Measurements from ENCODE around the gene VPS54.
"Not testable (repeated sequence)": the region's sequence is repeated elsewhere in the genome, so short reads cannot be mapped to it uniquely, and the experiment has no call there.

The VPS54 gene

GRCh38 chr2:63992061-63992685, 27.1 kb downstream of the VPS54 start:
- no peak for DNase-seq

DNA sequence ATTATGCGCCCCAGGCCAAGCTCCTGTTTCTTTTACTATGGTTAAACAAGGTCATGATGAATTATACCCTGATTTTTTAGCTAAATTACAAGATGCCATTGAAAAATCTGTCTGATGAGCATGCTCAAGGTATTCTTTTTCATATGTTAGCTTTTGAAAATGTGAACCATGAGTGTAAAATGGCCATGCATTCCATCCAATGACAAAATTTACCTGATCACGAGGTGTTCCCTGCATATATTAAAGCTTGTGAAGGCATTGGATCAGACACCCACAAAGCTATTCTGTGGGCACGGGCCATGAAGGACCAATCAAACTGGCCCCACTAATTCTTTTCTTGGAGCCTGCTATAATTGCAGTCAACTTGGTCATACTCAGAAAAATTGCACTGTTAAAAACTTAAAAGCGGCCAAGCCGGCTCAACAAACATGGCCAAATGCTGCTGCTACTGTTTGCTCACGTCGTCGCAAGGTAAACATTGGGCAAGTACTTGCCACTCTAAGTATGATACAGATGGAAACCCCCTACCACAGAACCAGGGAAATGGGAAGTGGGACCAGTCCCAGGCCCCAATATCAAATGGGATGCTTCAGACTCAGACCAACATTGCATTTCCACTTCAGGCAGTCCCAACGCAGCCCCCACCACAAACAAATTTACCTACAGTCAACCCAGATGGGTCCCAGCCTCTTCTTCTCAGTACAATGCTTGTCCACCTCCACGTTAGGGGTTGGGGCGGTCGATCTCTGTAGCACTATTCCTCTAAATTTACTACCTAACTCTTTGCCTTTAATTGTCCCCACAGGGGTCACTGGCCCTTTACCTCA, 27.8 kb downstream of the VPS54 start:
- not testable (repeated sequence) for DNase-seq

DNA sequence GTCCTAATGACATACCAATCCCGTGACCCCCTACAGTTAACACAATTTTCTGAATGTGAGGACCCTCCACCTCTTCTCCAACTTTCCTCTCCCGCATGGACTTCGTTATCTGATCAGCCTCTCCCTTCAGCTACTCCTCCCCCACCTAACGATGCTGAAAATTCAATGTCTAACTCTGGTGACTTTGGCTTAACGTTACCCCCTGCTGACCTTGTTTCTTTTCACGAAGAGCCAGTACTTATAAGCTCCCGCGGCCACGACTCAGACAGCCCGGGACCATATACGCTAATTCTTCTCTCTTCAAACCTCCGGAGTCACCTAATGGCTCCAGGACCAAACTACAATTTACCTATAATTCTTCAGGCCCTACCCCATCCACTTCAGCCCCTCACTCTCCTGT, 29.2 kb downstream of the VPS54 start:
- DNase-seq: no peak

- DNase-seq: not testable (repeated sequence)
These were observed 30.3 kb downstream of the VPS54 start for GRCh38 chr2:63988842-63989436.

DNA sequence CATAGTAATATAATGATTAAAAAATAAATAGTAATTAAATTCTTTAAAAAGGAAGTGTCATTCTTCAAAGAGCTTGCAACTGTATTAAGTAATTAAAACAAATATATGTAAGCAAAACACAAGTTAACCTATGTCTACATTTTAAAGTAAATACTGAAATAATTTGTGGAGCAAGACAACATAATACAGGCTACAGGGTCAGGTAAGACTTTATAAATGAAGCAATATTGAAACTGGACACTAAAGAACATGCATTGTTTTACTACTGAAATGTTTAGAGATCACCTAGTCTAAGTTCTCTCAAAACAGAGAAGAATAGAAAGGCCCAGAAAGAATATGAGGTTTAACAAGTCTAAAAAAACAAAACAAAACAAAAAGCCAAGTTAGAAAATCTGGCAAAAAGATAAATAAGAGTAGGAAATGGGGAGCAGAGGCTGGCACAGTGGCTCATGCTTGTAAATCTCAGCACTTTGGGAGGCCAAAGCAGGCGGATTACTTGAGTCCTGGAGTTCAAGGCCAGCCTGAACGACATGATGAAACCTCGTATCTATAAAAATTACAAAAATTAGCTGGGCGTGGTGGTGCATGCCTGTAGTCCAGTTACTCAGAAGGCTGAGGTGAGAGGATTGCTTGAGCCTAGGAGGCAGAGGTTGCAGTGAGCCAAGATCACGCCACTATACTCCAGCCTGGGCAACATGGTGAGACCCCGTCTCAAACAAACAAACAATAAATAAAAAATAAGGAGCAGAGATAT, 34.4 kb downstream of the VPS54 start:
- DNase-seq: no peak

- no peak for DNase-seq
These were observed 35.1 kb downstream of the VPS54 start for GRCh38 chr2:63983986-63984605.

DNA sequence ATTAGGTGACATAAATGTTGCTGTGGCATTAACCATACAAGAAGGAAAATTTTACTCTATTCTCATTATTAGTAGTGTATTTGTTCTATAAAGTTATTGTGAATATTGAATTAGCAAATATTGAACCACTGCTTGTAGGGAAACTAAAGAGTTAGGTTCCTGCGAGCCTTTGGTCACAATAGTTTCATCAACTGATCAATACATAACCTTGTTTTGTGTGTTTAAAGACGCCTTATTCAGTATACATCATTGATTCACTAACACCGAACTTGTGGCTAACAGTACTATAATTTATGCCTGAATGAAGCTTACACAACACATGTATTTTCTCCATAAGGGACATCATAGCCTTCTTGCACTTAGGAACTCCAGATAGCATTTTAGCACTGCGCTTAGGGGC, 36.9 kb downstream of the VPS54 start:
- no peak for DNase-seq

- DNase-seq: no peak
These were observed 37.5 kb downstream of the VPS54 start for GRCh38 chr2:63981702-63982103.

DNA sequence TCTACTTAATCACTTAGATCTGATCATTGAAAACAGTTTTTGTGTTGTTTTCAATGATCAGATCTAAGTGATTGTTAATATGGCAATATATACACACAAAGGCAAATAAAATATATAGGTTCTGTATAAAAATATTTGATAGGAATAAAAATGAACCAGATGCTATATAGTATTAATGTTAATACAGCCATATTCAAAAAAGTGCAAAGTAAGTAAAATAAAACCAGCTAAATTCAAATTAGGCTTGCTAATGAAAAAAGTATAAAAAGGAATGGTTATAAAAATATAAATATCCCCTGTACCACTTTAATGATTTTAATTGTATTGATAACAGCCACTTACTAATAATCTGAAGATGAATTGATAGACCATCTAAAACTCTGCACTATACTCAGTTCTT, 38.4 kb downstream of the VPS54 start:
- DNase-seq: no peak

DNA sequence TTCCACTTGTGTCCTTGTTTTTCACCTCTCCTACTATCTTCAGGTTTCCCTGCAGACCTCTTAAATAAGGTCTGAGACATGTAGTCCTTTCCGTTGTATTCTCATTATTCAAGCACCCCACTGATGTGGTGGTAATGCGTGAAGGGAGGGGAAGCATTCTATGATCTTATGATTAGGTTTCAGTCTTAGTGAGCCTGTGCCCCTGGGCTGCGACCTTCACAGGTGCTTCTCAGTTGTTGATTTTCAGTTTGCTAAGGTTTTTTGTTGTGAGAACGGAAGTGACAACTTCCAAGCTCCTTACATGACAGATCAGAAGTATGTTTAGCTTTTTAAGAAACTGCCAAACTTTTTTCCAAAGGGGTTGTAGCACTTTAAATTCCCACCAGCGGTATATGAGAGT, 41.3 kb downstream of the VPS54 start:
- peak; percentile 29 for DNase-seq

DNA sequence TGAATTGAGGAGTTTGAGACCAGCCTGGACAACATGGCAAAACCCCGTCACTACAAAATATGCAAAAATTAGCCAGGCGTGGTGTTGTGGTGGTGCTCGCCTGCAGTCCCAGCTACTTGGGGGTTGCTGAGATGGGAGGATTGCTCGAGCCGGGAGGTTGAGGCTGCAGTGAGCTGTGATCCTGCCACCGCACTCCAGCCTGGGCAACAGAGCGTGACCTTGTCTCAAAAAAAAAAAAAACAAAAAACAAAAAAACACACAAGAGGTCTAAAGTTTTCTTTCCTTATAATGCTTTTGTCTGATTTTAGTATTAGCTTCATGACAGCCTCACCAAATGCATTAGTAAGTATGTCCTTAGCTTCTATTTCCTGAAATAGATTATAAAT, 43.1 kb downstream of the VPS54 start:
- no peak for DNase-seq

GRCh38 chr2:63975437-63976124, 43.6 kb downstream of the VPS54 start:
- DNase-seq: no peak

DNA sequence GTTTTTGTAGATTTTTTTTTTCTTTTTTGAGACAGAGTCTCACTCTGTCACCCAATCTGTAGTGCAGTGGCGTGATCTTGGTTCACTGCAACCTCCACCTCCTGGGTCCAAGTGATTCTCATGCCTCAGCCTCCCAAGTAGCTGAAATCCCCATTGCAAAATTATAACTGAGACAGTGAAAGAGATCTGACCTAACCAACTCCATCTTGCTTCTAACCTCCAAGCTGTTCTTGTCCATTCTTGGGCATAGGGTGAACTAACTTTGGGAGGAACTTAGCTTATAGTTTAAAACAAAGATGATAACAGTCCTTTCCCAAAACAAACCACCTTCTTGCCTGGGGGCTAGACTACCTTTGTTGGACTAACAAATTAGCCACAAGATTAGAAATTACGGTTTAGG, 44.2 kb downstream of the VPS54 start:
- not testable (repeated sequence) for DNase-seq

- no peak for DNase-seq
These were observed 57.0 kb downstream of the VPS54 start for GRCh38 chr2:63962186-63962585.

GRCh38 chr2:63950414-63950813, 68.8 kb downstream of the VPS54 start:
- DNase-seq: no peak

DNA sequence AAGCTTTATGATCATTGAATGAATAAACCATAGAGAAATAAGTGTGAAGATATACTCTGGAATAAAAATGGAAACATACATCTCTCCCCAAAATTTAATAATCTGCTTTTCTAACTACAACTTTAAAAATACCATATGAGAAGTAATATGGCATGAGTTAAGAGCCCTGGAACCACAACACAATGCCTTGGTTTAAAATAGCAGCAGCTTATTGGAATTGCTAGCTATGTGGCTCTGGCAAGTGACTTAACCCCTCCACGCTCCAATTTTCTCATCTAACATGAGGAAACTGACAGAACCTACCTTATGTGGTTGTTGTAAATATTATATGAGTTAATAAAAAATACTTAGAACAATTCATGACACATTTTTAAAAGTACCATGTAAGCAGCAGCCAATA, 76.4 kb downstream of the VPS54 start:
- DNase-seq: no peak

DNA sequence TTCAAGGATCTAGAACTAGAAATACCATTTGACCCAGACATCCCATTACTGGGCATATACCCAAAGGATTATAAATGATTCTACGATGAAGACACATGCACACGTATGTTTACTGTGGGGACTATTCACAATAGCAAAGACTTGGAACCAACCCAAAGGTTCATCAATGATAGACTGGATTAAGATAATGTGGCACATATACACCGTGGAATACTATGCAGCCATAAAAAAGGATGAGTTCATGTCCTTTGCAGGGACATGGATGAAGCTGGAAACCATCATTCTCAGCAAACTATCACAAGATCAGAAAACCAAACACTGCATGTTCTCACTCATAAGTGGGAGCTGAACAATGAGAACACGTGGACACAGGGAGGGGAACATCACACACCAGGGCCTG, 87.1 kb downstream of the VPS54 start:
- DNase-seq: not testable (repeated sequence)

DNA sequence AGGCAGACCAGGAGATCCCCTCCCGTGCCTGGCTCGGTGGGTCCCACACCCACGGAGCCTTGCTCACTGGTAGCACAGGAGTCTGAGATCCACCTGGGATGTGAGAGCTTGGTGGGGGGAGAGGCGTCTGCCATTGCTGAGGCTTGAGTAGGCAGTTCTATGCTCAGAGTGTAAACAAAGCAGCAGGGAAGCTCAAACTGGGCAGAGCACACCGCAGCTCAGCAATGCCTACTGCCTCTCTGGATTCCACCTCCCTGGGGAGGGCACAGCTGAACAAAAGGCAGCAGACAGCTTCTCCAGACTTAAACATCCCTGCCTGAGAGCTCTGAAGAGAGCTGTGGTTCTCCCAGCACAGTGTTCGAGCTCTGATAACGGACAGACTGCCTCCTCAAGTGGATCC, 92.4 kb downstream of the VPS54 start:
- no peak for DNase-seq

GRCh38 chr2:63914311-63914710, 104.9 kb downstream of the VPS54 start:
- no peak for DNase-seq

DNA sequence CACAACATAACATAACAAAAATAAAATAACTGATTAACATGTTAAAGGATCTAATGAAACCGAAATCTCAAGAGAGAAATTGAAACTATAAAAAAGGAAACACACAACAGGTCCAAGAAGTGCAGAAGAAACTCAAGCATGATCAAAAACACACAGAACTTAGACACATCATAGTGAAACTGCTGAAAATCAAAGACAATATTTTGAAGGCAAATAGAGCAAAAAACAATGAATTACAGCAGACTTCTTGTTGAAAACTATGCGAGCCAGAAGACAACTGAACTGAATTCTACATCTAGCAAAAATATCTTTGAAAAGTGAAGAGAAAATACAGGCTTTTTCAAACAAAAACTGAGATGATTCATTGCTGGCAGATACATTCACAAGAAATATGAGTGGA, 116.2 kb downstream of the VPS54 start:
- no peak for DNase-seq

- DNase-seq: no peak
These were observed 117.1 kb downstream of the VPS54 start for GRCh38 chr2:63902149-63902548.

DNA sequence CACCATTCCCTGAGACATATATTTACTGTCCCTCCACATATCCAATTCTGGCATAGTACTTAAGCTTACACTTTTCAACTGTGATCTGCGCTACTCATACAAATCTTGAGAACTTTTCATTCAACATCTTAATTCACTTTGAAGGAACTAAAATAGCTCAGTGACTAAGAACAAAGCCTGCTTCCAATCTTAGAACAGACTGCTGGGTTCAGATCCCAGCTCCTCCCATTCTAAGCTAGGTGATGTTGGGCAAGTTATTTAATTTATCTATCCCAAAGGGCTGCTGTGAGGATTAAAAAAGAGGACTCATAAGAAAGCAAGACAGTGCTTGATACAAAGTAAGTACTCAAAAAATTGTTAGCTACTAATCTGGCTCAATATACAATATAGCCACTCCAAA, 119.6 kb downstream of the VPS54 start:
- DNase-seq: no peak
